Vagina (tissue), 2 donors: ENCODE data around the gene AP2A1.

Source experiments
- POLR2A ChIP-seq, 2 donors: fragments of 450-650 bp; IDR thresholded peaks; one replicate each; pipeline ENCODE4 v1.6.1; 2017; ENCODE audit warnings: antibody characterized with exemption in 2 of 2, mild to moderate bottlenecking in 2 of 2, moderate library complexity in 2 of 2
- POLR2AphosphoS5 ChIP-seq, 2 donors: sonication (generic); formaldehyde crosslinking; IDR thresholded peaks; one replicate each; pipeline ENCODE4 v1.9.0; 2017; ENCODE audit warnings: antibody characterized with exemption in 2 of 2, mild to moderate bottlenecking in 2 of 2, low read depth in 1 of 2; ENCODE audit not compliant: insufficient read depth in 1 of 2

- TF ChIP-seq POLR2AphosphoS5 (IDR thresholded peaks at IDR 0.05; ENCODE audit: insufficient read depth in 1 of 2, low read depth in 1 of 2) (peak; percentile 58 to 99), POLR2A (IDR thresholded peaks at IDR 0.05) (no peak)
Observed at GRCh38 chr19:49812997-49813861, 46.4 kb downstream of the AP2A1 start, which contains the start of gene FUZ.
